Caco-2 (cell line): ENCODE measurements around the gene RFC4. TPM values are rescaled to one million over a fixed set of nuclear protein-coding genes. Genes with fewer than 3 reads are reported as not detected.

ENCODE experiments used
- BruUV-seq: library from RNA; stranded (reverse); fragments of 400-500 nt; replicated peaks from 2 replicates; lab custom pipeline; 2021; lab: Mats Ljungman, UMichigan
- CTCF ChIA-PET: fragments of 300-600 bp; sonication (Branson Sonifier 250); formaldehyde crosslinking; loops from one replicate; lab custom pipeline; 2022; ENCODE audit warnings: antibody characterized with exemption; lab: Charles Lee
- POLR2A ChIA-PET: fragments of 300-600 bp; sonication (Branson Sonifier 250); formaldehyde crosslinking; loops from one replicate; lab custom pipeline; 2022; ENCODE audit warnings: antibody characterized with exemption; lab: Charles Lee
- DNase-seq, 2 experiments: peaks; one replicate each; pipeline versions ENCODE4 v3.0.0 to v3.0.0-alpha.2; 2020 to 2022
- H3K27me3 ChIP-seq: replicated peaks from 2 replicates; pipeline ENCODE4 v1.6.0; 2011; ENCODE audit warnings: low read length; ENCODE audit not compliant: control insufficient read depth, insufficient read depth
- H3K36me3 ChIP-seq: 2 replicates; pipeline ENCODE4 v1.5.1; 2011; ENCODE audit warnings: low read length; ENCODE audit not compliant: control insufficient read depth, insufficient read depth
- H3K4me1 ChIP-seq: fragments of 250-450 bp; sonication (Bioruptor Pico); 2 replicates; pipeline ENCODE4 v1.5.1; 2020; ENCODE audit warnings: mild to moderate bottlenecking
- H3K4me3 ChIP-seq: 2 replicates; pipeline ENCODE4 v1.5.1; 2011; ENCODE audit warnings: low read depth, mild to moderate bottlenecking, control low read depth, low read length
- H3K9me3 ChIP-seq: fragments of 250-450 bp; sonication (Bioruptor Pico); 2 replicates; pipeline ENCODE4 v1.5.1; 2020; ENCODE audit warnings: mild to moderate bottlenecking, moderate library complexity
- H3K27ac Mint-ChIP-seq: one replicate; pipeline ENCODE4 v1.8.0; 2022; ENCODE audit warnings: mixed read lengths; ENCODE audit not compliant: unreplicated experiment
- H3K27me3 Mint-ChIP-seq: one replicate; pipeline ENCODE4 v1.8.0; 2022; ENCODE audit warnings: mixed read lengths; ENCODE audit not compliant: insufficient read depth, unreplicated experiment
- H3K36me3 Mint-ChIP-seq: one replicate; pipeline ENCODE4 v1.8.0; 2022; ENCODE audit warnings: mild to moderate bottlenecking, mixed read lengths; ENCODE audit not compliant: insufficient read depth, unreplicated experiment
- H3K4me1 Mint-ChIP-seq: one replicate; pipeline ENCODE4 v1.8.0; 2022; ENCODE audit warnings: low read depth, mixed read lengths; ENCODE audit not compliant: unreplicated experiment
- H3K4me3 Mint-ChIP-seq: one replicate; pipeline ENCODE4 v1.8.0; 2022; ENCODE audit warnings: mild to moderate bottlenecking, moderate library complexity, mixed read lengths; ENCODE audit not compliant: unreplicated experiment
- H3K9me3 Mint-ChIP-seq: one replicate; pipeline ENCODE4 v1.8.0; 2022; ENCODE audit warnings: mixed read lengths; ENCODE audit not compliant: unreplicated experiment
- CTCF ChIP-seq, 2 experiments: fragments of 200-600 bp in 1 of 2; IDR thresholded peaks; 1 replicate in 1 of 2; 2 replicates in 1 of 2; pipeline versions ENCODE4 v1.5.1 to v1.8.0; 2011 to 2022; ENCODE audit warnings: antibody characterized with exemption in 1 of 2, control low read depth in 1 of 2, inconsistent platforms in 1 of 2, low read depth in 1 of 2, low read length in 1 of 2, mild to moderate bottlenecking in 1 of 2, moderate library complexity in 1 of 2; ENCODE audit not compliant: insufficient read depth in 1 of 2, severe bottlenecking in 1 of 2, unreplicated experiment in 1 of 2
- intact Hi-C: fragments of 100-400 bp; cut with micrococcal nuclease; formaldehyde crosslinking; loops from one replicate; pipeline ENCODE4 v1.10.0; 2022; ENCODE audit not compliant: unreplicated experiment
- total RNA-seq: library from RNA; stranded (reverse); gene quantifications from 2 replicates; pipeline ENCODE4 v1.2.3, GENCODE V29; 2022

RFC4 gene
- total RNA-seq, 1 experiment from 2014 or later = 62.2 TPM

GRCh38 chr3:186788482-186789370 lies 17.6 kb downstream of the RFC4 start:
- H3K27ac Mint-ChIP-seq = peak overlapping the region; percentile 69
- H3K9me3 Mint-ChIP-seq = no peaks in the 10 kb centered on the region
- intact Hi-C loops = no loop called here
- Histone ChIP-seq H3K27me3 (no peaks in the 10 kb centered on the region), H3K4me1 (peaks cover 8% of the 10 kb centered on the region; the same call in 1 of the 2 replicates), H3K4me3 (no peak overlapping the region), H3K9me3 (no peaks in the 10 kb centered on the region), H3K36me3 (peaks cover 15% of the 10 kb centered on the region)
- BruUV-seq = no TSS peak
- peaks cover 96% of the 10 kb centered on the region for H3K36me3 Mint-ChIP-seq
- H3K4me3 Mint-ChIP-seq = peak overlapping the region; percentile 50
- H3K27me3 Mint-ChIP-seq = no peaks in the 10 kb centered on the region
- no peak for DNase-seq
- H3K4me1 Mint-ChIP-seq = peaks cover 12% of the 10 kb centered on the region
- CTCF ChIA-PET = no interaction called here
- POLR2A ChIA-PET = no interaction called here
- no peak for TF ChIP-seq CTCF (IDR thresholded peaks at IDR 0.05; ENCODE audit: insufficient read depth in 1 of 2, low read depth in 1 of 2, low read length in 1 of 2, severe bottlenecking in 1 of 2, unreplicated experiment in 1 of 2)

DNA sequence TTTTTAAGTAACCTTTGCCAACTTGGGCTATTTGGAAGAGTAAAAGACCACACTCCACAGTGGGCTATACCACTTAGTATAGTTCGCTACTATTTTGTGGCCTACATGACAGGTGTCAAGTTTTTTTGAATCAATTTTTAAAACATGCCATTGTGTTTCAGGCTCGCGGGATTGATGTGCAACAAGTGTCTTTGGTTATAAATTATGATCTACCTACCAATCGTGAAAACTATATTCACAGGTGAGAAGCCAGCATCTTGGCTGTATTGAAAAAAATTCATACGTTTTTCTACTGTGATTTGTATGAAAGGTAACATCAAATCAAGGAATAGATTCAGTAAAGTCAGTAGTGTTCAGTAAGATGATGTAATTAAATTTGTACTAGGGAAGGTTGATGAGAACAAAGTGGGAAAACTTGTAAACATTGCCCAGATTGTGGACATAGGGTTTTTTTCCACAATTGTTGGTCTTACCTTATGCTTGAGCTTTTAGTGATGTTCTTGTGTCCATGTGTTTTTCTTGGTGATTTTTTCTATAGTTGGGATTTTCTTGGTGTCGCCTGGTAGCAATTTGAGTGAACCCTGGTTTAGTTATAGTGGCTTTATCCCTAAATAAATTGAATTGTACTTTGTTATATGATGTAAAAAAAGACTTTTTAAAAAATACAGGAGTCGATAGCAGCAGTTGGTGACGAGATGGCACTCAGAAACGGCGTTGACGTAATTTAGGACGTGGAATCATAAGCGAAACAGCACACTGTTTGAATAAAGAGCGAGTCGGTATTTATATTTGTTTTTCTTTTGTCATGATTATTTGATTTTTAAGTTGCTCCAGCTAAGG lies 18.4 kb downstream of the RFC4 start:
- Mint-ChIP-seq H3K9me3 (no peaks in the 10 kb centered on the region), H3K4me1 (peaks cover 17% of the 10 kb centered on the region), H3K27ac (peak overlapping the region; percentile 69), H3K36me3 (peaks cover 98% of the 10 kb centered on the region), H3K4me3 (peak overlapping the region; percentile 50), H3K27me3 (no peaks in the 10 kb centered on the region)
- DNase-seq = no peak
- no peaks in the 10 kb centered on the region for H3K9me3 ChIP-seq
- H3K4me3 ChIP-seq = no peak overlapping the region
- H3K36me3 ChIP-seq = peaks cover 15% of the 10 kb centered on the region
- H3K27me3 ChIP-seq = no peaks in the 10 kb centered on the region
- TF ChIP-seq CTCF (IDR thresholded peaks at IDR 0.05; ENCODE audit: insufficient read depth in 1 of 2, low read depth in 1 of 2, low read length in 1 of 2, severe bottlenecking in 1 of 2, unreplicated experiment in 1 of 2) = no peak
- ChIA-PET CTCF (no interaction called here), POLR2A (no interaction called here)
- intact Hi-C loops = no loop called here
- no TSS peak for BruUV-seq
- peaks cover 8% of the 10 kb centered on the region; the same call in 1 of the 2 replicates for H3K4me1 ChIP-seq

GRCh38 chr3:186786922-186787321 lies 19.4 kb downstream of the RFC4 start:
- Mint-ChIP-seq H3K36me3 (peaks cover 91% of the 10 kb centered on the region), H3K27ac (no peak overlapping the region), H3K4me1 (peaks cover 17% of the 10 kb centered on the region), H3K9me3 (no peaks in the 10 kb centered on the region), H3K27me3 (no peaks in the 10 kb centered on the region), H3K4me3 (peak overlapping the region; percentile 50)
- Histone ChIP-seq H3K4me1 (peaks cover 8% of the 10 kb centered on the region; the same call in 1 of the 2 replicates), H3K27me3 (no peaks in the 10 kb centered on the region), H3K9me3 (no peaks in the 10 kb centered on the region), H3K36me3 (peaks cover 15% of the 10 kb centered on the region), H3K4me3 (no peak overlapping the region)
- intact Hi-C loops = no loop called here
- POLR2A ChIA-PET = no interaction called here
- TF ChIP-seq CTCF (IDR thresholded peaks at IDR 0.05; ENCODE audit: insufficient read depth in 1 of 2, low read depth in 1 of 2, low read length in 1 of 2, severe bottlenecking in 1 of 2, unreplicated experiment in 1 of 2) = no peak
- BruUV-seq = no TSS peak
- no peak for DNase-seq
- CTCF ChIA-PET = no interaction called here
